ENCODE results near the gene LDLRAD3. TPM values are rescaled to one million over a fixed set of nuclear protein-coding genes. Genes with fewer than 3 reads are reported as not detected.

The LDLRAD3 gene
- total RNA-seq, 1 donor from 2014 or later: 35.6 TPM

GRCh38 chr11:36092314-36093030, 148.6 kb downstream of the LDLRAD3 start:
- peaks cover 20% of the 10 kb centered on the region for H3K36me3 Mint-ChIP-seq

DNA sequence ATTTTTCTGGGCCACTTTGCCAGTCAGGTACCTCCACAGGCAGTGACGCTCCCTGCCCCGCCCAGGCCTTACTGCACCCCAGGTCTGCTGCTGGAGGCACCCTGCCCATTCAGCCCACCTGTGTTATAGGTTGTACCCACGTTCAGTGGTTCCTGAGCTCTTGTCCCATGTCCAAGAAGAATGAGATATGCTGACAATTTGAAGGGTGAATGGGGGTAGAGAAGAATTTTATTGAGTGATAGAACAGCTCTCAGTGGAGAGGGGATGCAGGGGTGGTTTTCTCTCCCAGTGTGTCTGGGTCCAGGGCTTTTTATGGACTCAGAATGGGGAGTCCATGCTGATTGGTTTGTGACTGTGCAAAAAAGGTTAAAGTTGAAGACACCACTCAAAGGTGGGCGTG, 149.7 kb downstream of the LDLRAD3 start:
- H3K4me1 ChIP-seq: peaks cover 38% of the 10 kb centered on the region
- no peak overlapping the region for H3K4me2 ChIP-seq
- peaks cover 1% of the 10 kb centered on the region for H3K36me3 ChIP-seq
- Mint-ChIP-seq H3K4me3 (no peak overlapping the region), H3K9me3 (peaks cover 13% of the 10 kb centered on the region), H3K27ac (no peak overlapping the region), H3K27me3 (ENCODE audit: insufficient read depth, low read depth) (no peaks in the 10 kb centered on the region), H3K36me3 (peaks cover 17% of the 10 kb centered on the region), H3K4me1 (peaks cover 16% of the 10 kb centered on the region)
- DNase-seq (ENCODE audit: low spot score): no peak
- H3K9ac ChIP-seq: no peak overlapping the region
- no peaks in the 10 kb centered on the region for H4K20me1 ChIP-seq (ENCODE audit: low read depth)
- H3F3A ChIP-seq (ENCODE audit: low read depth): peaks cover 14% of the 10 kb centered on the region
- no peaks in the 10 kb centered on the region for H3K27me3 ChIP-seq
- no peak overlapping the region for H3K4me3 ChIP-seq
- no peak overlapping the region for H2AFZ ChIP-seq (replicated peaks)
- H3K9me3 ChIP-seq (ENCODE audit: low read depth): no peaks in the 10 kb centered on the region
- peaks cover 11% of the 10 kb centered on the region for H3K79me2 ChIP-seq (ENCODE audit: low read depth)
- no peak overlapping the region for H3K27ac ChIP-seq
- TF ChIP-seq CTCF (IDR thresholded peaks at IDR 0.05) (no peak), EZH2phosphoT487 (IDR thresholded peaks at IDR 0.05) (no peak), EZH2 (IDR thresholded peaks at IDR 0.05) (no peak)

More at GRCh38 chr11:36092314-36093030, 148.6 kb downstream of the LDLRAD3 start:
- Histone ChIP-seq H3K4me1 (peaks cover 28% of the 10 kb centered on the region), H3F3A (ENCODE audit: low read depth) (peaks cover 4% of the 10 kb centered on the region), H2AFZ (replicated peaks) (no peak overlapping the region), H3K9ac (no peak overlapping the region), H3K27me3 (no peaks in the 10 kb centered on the region), H4K20me1 (ENCODE audit: low read depth) (no peaks in the 10 kb centered on the region), H3K4me3 (no peak overlapping the region), H3K9me3 (ENCODE audit: low read depth) (no peaks in the 10 kb centered on the region), H3K4me2 (peak overlapping the region; percentile 13), H3K27ac (peak overlapping the region; percentile 64), H3K79me2 (ENCODE audit: low read depth) (peaks cover 11% of the 10 kb centered on the region), H3K36me3 (no peaks in the 10 kb centered on the region)
- peaks cover 16% of the 10 kb centered on the region for H3K4me1 Mint-ChIP-seq
- TF ChIP-seq EZH2phosphoT487 (IDR thresholded peaks at IDR 0.05) (no peak), EZH2 (IDR thresholded peaks at IDR 0.05) (no peak), CTCF (IDR thresholded peaks at IDR 0.05) (no peak)
- H3K27ac Mint-ChIP-seq: peak overlapping the region; percentile 18
- DNase-seq (ENCODE audit: low spot score): no peak
- no peak overlapping the region for H3K4me3 Mint-ChIP-seq
- no peaks in the 10 kb centered on the region for H3K27me3 Mint-ChIP-seq (ENCODE audit: insufficient read depth, low read depth)
- H3K9me3 Mint-ChIP-seq: peaks cover 13% of the 10 kb centered on the region

DNA sequence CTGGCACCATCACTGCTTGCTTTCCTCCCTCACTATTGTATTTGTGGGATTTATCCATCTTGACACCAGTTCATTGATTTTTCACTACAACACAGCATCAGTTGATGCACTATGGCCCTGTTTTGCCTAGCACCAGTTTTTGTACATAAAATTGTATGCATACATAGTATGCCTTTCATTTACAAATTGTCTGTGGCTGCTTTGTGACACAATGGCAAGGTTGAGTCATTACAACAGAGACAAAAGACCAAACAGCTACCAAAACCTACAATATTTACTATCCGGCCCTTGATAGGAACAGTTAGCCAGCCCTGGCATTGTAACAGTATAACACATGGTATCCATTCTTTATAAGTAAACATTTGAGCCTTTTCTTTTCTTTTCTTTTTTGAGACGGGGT, 150.3 kb downstream of the LDLRAD3 start:
- H2AFZ ChIP-seq (replicated peaks): no peak overlapping the region
- H4K20me1 ChIP-seq (ENCODE audit: low read depth): no peaks in the 10 kb centered on the region
- no peaks in the 10 kb centered on the region for H3K27me3 ChIP-seq
- Mint-ChIP-seq H3K4me1 (peaks cover 19% of the 10 kb centered on the region), H3K4me3 (no peak overlapping the region), H3K27ac (no peak overlapping the region), H3K36me3 (peaks cover 20% of the 10 kb centered on the region), H3K27me3 (ENCODE audit: insufficient read depth, low read depth) (no peaks in the 10 kb centered on the region), H3K9me3 (peaks cover 13% of the 10 kb centered on the region)
- no peaks in the 10 kb centered on the region for H3K9me3 ChIP-seq (ENCODE audit: low read depth)
- H3K4me2 ChIP-seq: no peak overlapping the region
- TF ChIP-seq EZH2 (IDR thresholded peaks at IDR 0.05) (no peak), CTCF (IDR thresholded peaks at IDR 0.05) (no peak), EZH2phosphoT487 (IDR thresholded peaks at IDR 0.05) (no peak)
- H3K79me2 ChIP-seq (ENCODE audit: low read depth): peaks cover 11% of the 10 kb centered on the region
- H3K4me3 ChIP-seq: no peak overlapping the region
- no peak overlapping the region for H3K27ac ChIP-seq
- H3K9ac ChIP-seq: no peak overlapping the region
- DNase-seq (ENCODE audit: low spot score): no peak
- H3K4me1 ChIP-seq: peaks cover 43% of the 10 kb centered on the region
- peaks cover 5% of the 10 kb centered on the region for H3K36me3 ChIP-seq
- H3F3A ChIP-seq (ENCODE audit: low read depth): peaks cover 18% of the 10 kb centered on the region
